IMR-90 (cell line): ENCODE results near the gene ADAM33. TPM values are rescaled to one million over a fixed set of nuclear protein-coding genes. Genes with fewer than 3 reads are reported as not detected.

Source experiments
- ATAC-seq: fragments of 200-7000 bp; cut with Tn5 transposase; 2 replicates; pipeline ENCODE4 v1.9.1; 2020; ENCODE audit warnings: low read depth, mild to moderate bottlenecking, moderate library complexity
- BruUV-seq: library from RNA; stranded (reverse); fragments of 400-500 nt; replicated peaks from 2 replicates; lab custom pipeline; 2021; lab: Mats Ljungman, UMichigan
- CTCF ChIA-PET: fragments of 300-600 bp; formaldehyde crosslinking; extraction: SDS; loops from one replicate; lab custom pipeline; 2021; ENCODE audit warnings: antibody characterized with exemption; lab: Yijun Ruan, JAX
- POLR2A ChIA-PET: fragments of 300-600 bp; sonication (Branson Sonifier 250); formaldehyde crosslinking; loops from one replicate; lab custom pipeline; 2022; ENCODE audit warnings: antibody characterized with exemption; ENCODE audit not compliant: unreplicated experiment; lab: Charles Lee
- DNase-seq: peaks from one replicate; pipeline ENCODE4 v3.0.0; 2013
- H2AFZ ChIP-seq: replicated peaks from 2 replicates; pipeline ENCODE3; 2013; ENCODE audit warnings: low read length, mild to moderate bottlenecking; ENCODE audit not compliant: poor library complexity
- H2AK5ac ChIP-seq: 2 replicates; pipeline ENCODE4 v1.6.1; 2013; ENCODE audit warnings: low read depth, low read length, inconsistent platforms
- H2AK9ac ChIP-seq: replicated peaks from 2 replicates; pipeline ENCODE3; 2013; ENCODE audit warnings: mild to moderate bottlenecking, low read depth, low read length, moderate library complexity; ENCODE audit not compliant: poor library complexity
- H2BK120ac ChIP-seq: 2 replicates; pipeline ENCODE4 v1.6.1; 2013; ENCODE audit warnings: low read depth, low read length, inconsistent platforms
- H2BK15ac ChIP-seq: 3 replicates; pipeline ENCODE4 v1.6.1; 2013; ENCODE audit warnings: low read depth, low read length, inconsistent platforms
- H2BK20ac ChIP-seq: 2 replicates; pipeline ENCODE4 v1.6.1; 2013; ENCODE audit warnings: low read depth, mild to moderate bottlenecking, inconsistent platforms, low read length, moderate library complexity
- H2BK5ac ChIP-seq: 2 replicates; pipeline ENCODE4 v1.6.1; 2013; ENCODE audit warnings: mild to moderate bottlenecking, low read depth, low read length, inconsistent platforms; ENCODE audit not compliant: poor library complexity, severe bottlenecking
- H3K14ac ChIP-seq: replicated peaks from 2 replicates; pipeline ENCODE4 v1.6.1; 2013; ENCODE audit warnings: low read depth, low read length, inconsistent platforms
- H3K18ac ChIP-seq: 2 replicates; pipeline ENCODE4 v1.6.1; 2013; ENCODE audit warnings: low read depth, low read length, control low read depth
- H3K23ac ChIP-seq: 2 replicates; pipeline ENCODE4 v1.6.1; 2013; ENCODE audit warnings: low read depth, low read length, inconsistent platforms
- H3K27ac ChIP-seq: 2 replicates; pipeline ENCODE4 v1.5.1; 2013; ENCODE audit warnings: mild to moderate bottlenecking, control low read depth, low read length; ENCODE audit not compliant: insufficient read depth
- H3K27me3 ChIP-seq: 2 replicates; pipeline ENCODE4 v1.6.1; 2013; ENCODE audit warnings: low read length; ENCODE audit not compliant: control insufficient read depth, insufficient read depth
- H3K36me3 ChIP-seq: 2 replicates; pipeline ENCODE4 v1.6.1; 2013; ENCODE audit warnings: low read length, mixed read lengths; ENCODE audit not compliant: control insufficient read depth, insufficient read depth
- H3K4ac ChIP-seq: 2 replicates; pipeline ENCODE4 v1.6.1; 2013; ENCODE audit warnings: low read depth, low read length, inconsistent platforms
- H3K4me1 ChIP-seq: 2 replicates; pipeline ENCODE4 v1.6.1; 2013; ENCODE audit warnings: low read length, mixed read lengths; ENCODE audit not compliant: control insufficient read depth, insufficient read depth
- H3K4me2 ChIP-seq: 2 replicates; pipeline ENCODE4 v1.6.1; 2013; ENCODE audit warnings: low read depth, mild to moderate bottlenecking, control low read depth, low read length, moderate library complexity
- H3K4me3 ChIP-seq: 2 replicates; pipeline ENCODE4 v1.5.1; 2013; ENCODE audit warnings: low read depth, mild to moderate bottlenecking, control low read depth, low read length, moderate library complexity; ENCODE audit not compliant: insufficient read depth
- H3K56ac ChIP-seq: 2 replicates; pipeline ENCODE4 v1.6.1; 2013; ENCODE audit warnings: low read length, inconsistent platforms; ENCODE audit not compliant: insufficient read depth; ENCODE audit errors: extremely low read depth
- H3K79me1 ChIP-seq, 2 experiments: 2 replicates each; pipeline ENCODE4 v1.6.1; 2013; ENCODE audit warnings: low read length in 2 of 2, inconsistent platforms in 1 of 2, low read depth in 1 of 2
- H3K9ac ChIP-seq: 2 replicates; pipeline ENCODE4 v1.6.1; 2013; ENCODE audit warnings: low read depth, low read length, control low read depth
- H3K9me1 ChIP-seq: 2 replicates; pipeline ENCODE4 v1.6.1; 2013; ENCODE audit warnings: low read length, inconsistent platforms; ENCODE audit not compliant: insufficient read depth
- H3K9me3 ChIP-seq: 2 replicates; pipeline ENCODE4 v1.6.1; 2013; ENCODE audit warnings: low read length; ENCODE audit not compliant: control insufficient read depth, insufficient read depth
- H4K20me1 ChIP-seq: 2 replicates; pipeline ENCODE4 v1.6.1; 2013; ENCODE audit warnings: low read length, inconsistent platforms; ENCODE audit not compliant: insufficient read depth
- H4K5ac ChIP-seq: 2 replicates; pipeline ENCODE4 v1.6.1; 2013; ENCODE audit warnings: mild to moderate bottlenecking, low read depth, low read length, control low read depth
- H4K8ac ChIP-seq, 2 experiments: 2 replicates each; pipeline ENCODE4 v1.6.1; 2013; ENCODE audit warnings: low read depth in 2 of 2, low read length in 2 of 2, control low read depth in 1 of 2, inconsistent platforms in 1 of 2
- H4K91ac ChIP-seq: 2 replicates; pipeline ENCODE4 v1.6.1; 2013; ENCODE audit warnings: low read depth, low read length, inconsistent platforms; ENCODE audit not compliant: insufficient read depth
- BHLHE40 ChIP-seq: fragments of 150-350 bp; IDR thresholded peaks from 2 replicates; pipeline ENCODE4 v1.6.1; 2016; ENCODE audit warnings: mild to moderate bottlenecking, low read depth, low read length
- MAFK ChIP-seq: IDR thresholded peaks from 2 replicates; pipeline ENCODE4 v1.6.1; 2012; ENCODE audit warnings: low read depth, low read length, improper control_type of control experiment
- MAZ ChIP-seq: IDR thresholded peaks from 2 replicates; pipeline ENCODE4 v1.6.1; 2012; ENCODE audit warnings: low read depth, mild to moderate bottlenecking, low read length, improper control_type of control experiment, moderate library complexity, borderline replicate concordance
- NFE2L2 ChIP-seq: fragments of 150-350 bp; IDR thresholded peaks from 2 replicates; pipeline ENCODE4 v1.6.1; 2016; ENCODE audit warnings: low read depth, mild to moderate bottlenecking, low read length
- POLR2A ChIP-seq: IDR thresholded peaks from 2 replicates; pipeline ENCODE4 v1.6.1; 2012; ENCODE audit warnings: mild to moderate bottlenecking, low read depth, low read length
- RCOR1 ChIP-seq: IDR thresholded peaks from 2 replicates; pipeline ENCODE4 v1.6.1; 2012; ENCODE audit warnings: mild to moderate bottlenecking, low read length, improper control_type of control experiment; ENCODE audit not compliant: insufficient replicate concordance
- RFX5 ChIP-seq: IDR thresholded peaks from 2 replicates; pipeline ENCODE4 v1.8.0; 2012; ENCODE audit warnings: low read depth, mild to moderate bottlenecking, low read length, moderate library complexity
- WGBS, 2 experiments: methylation state at CpG; one replicate each; pipeline versions ENCODE4 v1.1.5 to v1.1.7; 2013; ENCODE audit warnings: missing lambda C conversion rate in 2 of 2; ENCODE audit not compliant: insufficient read length in 1 of 2; ENCODE audit errors: extremely low coverage in 2 of 2; 5-methylcytosine and 5-hydroxymethylcytosine counted together
- dilution Hi-C: fragments of 300-500 bp; cut with HindIII; formaldehyde crosslinking; loops from one replicate; pipeline ENCODE4 v1.14.3; 2018; ENCODE audit warnings: low sequenced_read_pairs; ENCODE audit not compliant: unreplicated experiment
- in situ Hi-C: fragments of 300-500 bp; cut with MboI; formaldehyde crosslinking; loops from 3 replicates; pipeline ENCODE4 v1.14.3; 2019; ENCODE audit warnings: low sequenced_read_pairs, inconsistent platforms, mixed read lengths
- intact Hi-C: fragments of 100-400 bp; cut with micrococcal nuclease; formaldehyde crosslinking; loops from 2 replicates; pipeline ENCODE4 v1.10.0; 2022
- polyA plus RNA-seq, 3 experiments: library from polyadenylated mRNA; depleted of rRNA; stranded (reverse); fragments of >200 nt; gene quantifications; 2 replicates each; pipeline ENCODE4 v1.2.3, GENCODE V29; 2012; ENCODE audit warnings: low replicate concordance in 1 of 3
- total RNA-seq: library from RNA; depleted of rRNA; stranded (reverse); fragments of >200 nt; gene quantifications from 2 replicates; pipeline ENCODE4 v1.2.3, GENCODE V29; 2012

ADAM33 gene
- total and polyA plus RNA-seq, 2 of the 4 experiments (the other 2 are of a cell fraction): 0.18 to 1.7 TPM

- TF ChIP-seq BHLHE40: no peak
These were observed 5.1 kb upstream of the ADAM33 start (continued) for GRCh38 chr20:3686867-3687321.

DNA sequence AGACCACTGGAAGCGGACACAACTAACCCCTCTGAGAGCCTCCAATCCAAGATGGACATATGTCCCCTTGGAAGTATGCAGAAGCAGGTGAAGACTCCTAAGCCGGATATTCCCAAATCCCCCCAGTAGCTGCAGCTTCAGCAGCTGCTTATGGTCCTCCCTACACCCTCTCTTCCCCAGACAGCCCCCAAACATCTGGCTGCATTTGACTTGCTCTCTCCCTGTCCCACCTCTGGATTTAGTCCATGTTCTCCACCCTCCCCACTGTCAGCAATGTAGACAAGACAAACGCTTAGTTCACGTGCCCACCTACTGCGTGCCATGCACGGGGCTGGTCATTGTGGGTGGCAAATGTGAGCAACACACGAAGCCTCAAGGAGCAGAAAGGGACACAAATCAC, 4.6 kb upstream of the ADAM33 start:
- BruUV-seq: no TSS peak
- Histone ChIP-seq H3K9ac (no peak overlapping the region), H3K9me1 (peaks cover 17% of the 10 kb centered on the region), H4K5ac (no peak overlapping the region; the same call in 1 of the 2 replicates), H3K79me1 (no peaks in the 10 kb centered on the region), H4K20me1 (no peaks in the 10 kb centered on the region), H3K4ac (peak overlapping the region; percentile 38; the same call in 1 of the 2 replicates), H3K36me3 (no peaks in the 10 kb centered on the region), H3K4me3 (no peak overlapping the region), H2AFZ (peak overlapping the region; percentile 53), H3K27me3 (peaks cover 2% of the 10 kb centered on the region; the same call in 1 of the 2 replicates), H2BK120ac (peak overlapping the region; percentile 34; the same call in 1 of the 2 replicates), H3K27ac (peak overlapping the region; percentile 7; the same call in 1 of the 2 replicates), H2AK5ac (peak overlapping the region; percentile 41; the same call in 1 of the 2 replicates), H3K14ac (0 out of 2 replicates have a peak overlapping the region, but pooled peaks have one; percentile 26), H2BK20ac (no peak overlapping the region), H2BK15ac (no peak overlapping the region), H3K18ac (peak overlapping the region; percentile 12), H4K8ac (peak overlapping the region in 1 of 2 experiments; percentile 13; a peak in 1 of 4 replicates), H2BK5ac (peak overlapping the region; percentile 1), H3K4me1 (peaks cover 18% of the 10 kb centered on the region), H3K4me2 (peak overlapping the region; percentile 13; the same call in 1 of the 2 replicates), H2AK9ac (peak overlapping the region; percentile 21), H3K9me3 (no peaks in the 10 kb centered on the region), H4K91ac (no peak overlapping the region), H3K23ac (0 out of 2 replicates have a peak overlapping the region, but pooled peaks have one; percentile 8), H3K56ac (no peak overlapping the region)
- TF ChIP-seq NFE2L2: no peak
- no peak for TF ChIP-seq RFX5
- TF ChIP-seq RCOR1: no peak
- no peak for TF ChIP-seq BHLHE40
- no peak for TF ChIP-seq POLR2A
- TF ChIP-seq MAFK: no peak
- no peak for TF ChIP-seq MAZ
- intact Hi-C loops (no loop called here), dilution Hi-C loops (no loop called here), in situ Hi-C loops (no loop called here)
- 50% methylated on average over 1 of the region's 7 CpGs; no CpG with 5 or more reads in 1 of the 2 experiments for WGBS, 2 experiments
- ATAC-seq (no peak), DNase-seq (no peak)
- POLR2A ChIA-PET: no interaction called here
- CTCF ChIA-PET: interaction anchor here (1.5 to 2.0 kb wide), 2 partner anchors 10 to 24 kb away, joined by 3 to 9 read pairs; no protein-coding TSS in a partner anchor
